ENCODE measurements around the gene TSPOAP1. TPM values are rescaled to one million over a fixed set of nuclear protein-coding genes. Genes with fewer than 3 reads are reported as not detected.

TSPOAP1 gene
- total and polyA plus RNA-seq, 4 experiments from 2014 or later: 0.80 to 19.1 (median 15.8) TPM; not detected in 1

- Histone ChIP-seq H3K36me3 (ENCODE audit: insufficient read depth, low read length) (no peaks in the 10 kb centered on the region), H3K27me3 (ENCODE audit: insufficient read depth, low read length) (no peaks in the 10 kb centered on the region), H3K4me3 (ENCODE audit: low read length in 2 of 2) (no peak overlapping the region), H3K27ac (ENCODE audit: low read depth, low read length) (no peak overlapping the region), H3K4me1 (ENCODE audit: insufficient read depth, low read length) (no peaks in the 10 kb centered on the region), H3K9me3 (ENCODE audit: control insufficient read depth in 1 of 2, low read length in 2 of 2) (no peaks in the 10 kb centered on the region)
- Mint-ChIP-seq H3K9me3 (no peaks in the 10 kb centered on the region), H3K27me3 (peaks cover 5 to 15% of the 10 kb centered on the region in 2 donors), H3K27ac (no peak overlapping the region), H3K36me3 (no peaks in the 10 kb centered on the region), H3K4me3 (no peak overlapping the region), H3K4me1 (peaks cover 0 to 4% (median 3%) of the 10 kb centered on the region in 4 donors)
- no peak for DNase-seq
- POLR2A ChIA-PET (ENCODE audit: partially characterized antibody): no interaction called here
- intact Hi-C loops (cut with micrococcal nuclease): loop anchor here (1.0 kb wide), 1 partner anchor 139 kb away; the partner anchor contains the start of gene RNF43
- CTCF ChIA-PET (ENCODE audit: partially characterized antibody): interaction anchor here (1.0 kb wide), 1 partner anchor 10 kb away, joined by 3 read pairs; no protein-coding TSS in a partner anchor
Measured at GRCh38 chr17:58277802-58278595, 50.6 kb downstream of the TSPOAP1 start.

GRCh38 chr17:58277107-58277801 lies 51.3 kb downstream of the TSPOAP1 start:
- peak overlapping the region in 1 of 7 donors; percentile 48 for H3K27ac Mint-ChIP-seq
- Histone ChIP-seq H3K4me1 (ENCODE audit: insufficient read depth, low read length) (no peaks in the 10 kb centered on the region), H3K4me3 (ENCODE audit: low read length in 2 of 2) (no peak overlapping the region), H3K36me3 (ENCODE audit: insufficient read depth, low read length) (no peaks in the 10 kb centered on the region), H3K27me3 (ENCODE audit: insufficient read depth, low read length) (no peaks in the 10 kb centered on the region), H3K9me3 (ENCODE audit: control insufficient read depth in 1 of 2, low read length in 2 of 2) (no peaks in the 10 kb centered on the region), H3K27ac (ENCODE audit: low read depth, low read length) (no peak overlapping the region)
- no peaks in the 10 kb centered on the region for H3K9me3 Mint-ChIP-seq
- H3K4me3 Mint-ChIP-seq: no peak overlapping the region
- ChIA-PET CTCF (ENCODE audit: partially characterized antibody) (interaction anchor here (1.0 kb wide), 1 partner anchor 9 kb away, joined by 3 read pairs; no protein-coding TSS in a partner anchor), POLR2A (ENCODE audit: partially characterized antibody) (no interaction called here)
- H3K27me3 Mint-ChIP-seq: peaks cover 5 to 15% of the 10 kb centered on the region in 2 donors
- no peaks in the 10 kb centered on the region for H3K36me3 Mint-ChIP-seq
- peak in 4 of 5 donors; percentile 10 to 15 (median 12) for DNase-seq
- H3K4me1 Mint-ChIP-seq: peaks cover 0 to 4% (median 3%) of the 10 kb centered on the region in 4 donors
- intact Hi-C loops (cut with micrococcal nuclease): loop anchor here (1.0 kb wide), 1 partner anchor 140 kb away; the partner anchor contains the start of gene RNF43

- no peaks in the 10 kb centered on the region for H3K9me3 ChIP-seq (ENCODE audit: control insufficient read depth in 1 of 2, low read length in 2 of 2)
- peaks cover 0 to 4% (median 3%) of the 10 kb centered on the region in 4 donors for H3K4me1 Mint-ChIP-seq
- no peak overlapping the region for H3K4me3 Mint-ChIP-seq
- no peaks in the 10 kb centered on the region for H3K36me3 Mint-ChIP-seq
- H3K27me3 Mint-ChIP-seq: peaks cover 5 to 11% of the 10 kb centered on the region in 2 donors
- no peak overlapping the region for H3K27ac Mint-ChIP-seq
- intact Hi-C loops (cut with micrococcal nuclease): no loop called here
- no peak overlapping the region for H3K27ac ChIP-seq (ENCODE audit: low read depth, low read length)
- H3K9me3 Mint-ChIP-seq: no peaks in the 10 kb centered on the region
- H3K27me3 ChIP-seq (ENCODE audit: insufficient read depth, low read length): no peaks in the 10 kb centered on the region
- DNase-seq: no peak
- ChIA-PET CTCF (ENCODE audit: partially characterized antibody) (interaction anchor here (1.2 to 1.4 kb wide), 2 partner anchors 29 to 141 kb away, joined by 3 read pairs; partner anchors contain the start of gene RNF43), POLR2A (ENCODE audit: partially characterized antibody) (no interaction called here)
- H3K4me3 ChIP-seq (ENCODE audit: low read length in 2 of 2): no peak overlapping the region
- no peaks in the 10 kb centered on the region for H3K4me1 ChIP-seq (ENCODE audit: insufficient read depth, low read length)
- no peaks in the 10 kb centered on the region for H3K36me3 ChIP-seq (ENCODE audit: insufficient read depth, low read length)
Measured at GRCh38 chr17:58276423-58276822, 52.2 kb downstream of the TSPOAP1 start.

GRCh38 chr17:58275417-58275816 lies 53.2 kb downstream of the TSPOAP1 start:
- Mint-ChIP-seq H3K4me1 (peaks cover 0 to 4% (median 3%) of the 10 kb centered on the region in 4 donors), H3K36me3 (no peaks in the 10 kb centered on the region), H3K4me3 (no peak overlapping the region), H3K9me3 (no peaks in the 10 kb centered on the region), H3K27ac (no peak overlapping the region), H3K27me3 (peaks cover 5 to 11% of the 10 kb centered on the region in 2 donors)
- no peaks in the 10 kb centered on the region for H3K4me1 ChIP-seq (ENCODE audit: insufficient read depth, low read length)
- intact Hi-C loops (cut with micrococcal nuclease): no loop called here
- no peak overlapping the region for H3K27ac ChIP-seq (ENCODE audit: low read depth, low read length)
- H3K36me3 ChIP-seq (ENCODE audit: insufficient read depth, low read length): no peaks in the 10 kb centered on the region
- ChIA-PET CTCF (ENCODE audit: partially characterized antibody) (interaction anchor here (0.9 to 1.4 kb wide), 3 partner anchors 26 to 142 kb away, joined by 3 read pairs; partner anchors contain the start of gene RNF43), POLR2A (ENCODE audit: partially characterized antibody) (no interaction called here)
- H3K27me3 ChIP-seq (ENCODE audit: insufficient read depth, low read length): no peaks in the 10 kb centered on the region
- no peak overlapping the region for H3K4me3 ChIP-seq (ENCODE audit: low read length in 2 of 2)
- no peaks in the 10 kb centered on the region for H3K9me3 ChIP-seq (ENCODE audit: control insufficient read depth in 1 of 2, low read length in 2 of 2)
- no peak for DNase-seq

GRCh38 chr17:58273453-58274104 lies 55.0 kb downstream of the TSPOAP1 start:
- Histone ChIP-seq H3K27me3 (ENCODE audit: insufficient read depth, low read length) (no peaks in the 10 kb centered on the region), H3K27ac (ENCODE audit: low read depth, low read length) (no peak overlapping the region), H3K4me1 (ENCODE audit: insufficient read depth, low read length) (no peaks in the 10 kb centered on the region), H3K4me3 (ENCODE audit: low read length in 2 of 2) (no peak overlapping the region), H3K9me3 (ENCODE audit: control insufficient read depth in 1 of 2, low read length in 2 of 2) (no peaks in the 10 kb centered on the region), H3K36me3 (ENCODE audit: insufficient read depth, low read length) (no peaks in the 10 kb centered on the region)
- no peaks in the 10 kb centered on the region for H3K9me3 Mint-ChIP-seq
- CTCF ChIA-PET (ENCODE audit: partially characterized antibody): no interaction called here
- H3K27ac Mint-ChIP-seq: no peak overlapping the region
- intact Hi-C loops (cut with micrococcal nuclease): no loop called here
- POLR2A ChIA-PET (ENCODE audit: partially characterized antibody): no interaction called here
- DNase-seq: no peak
- H3K4me3 Mint-ChIP-seq: no peak overlapping the region
- H3K27me3 Mint-ChIP-seq: peaks cover 2 to 3% of the 10 kb centered on the region in 2 donors
- H3K36me3 Mint-ChIP-seq: no peaks in the 10 kb centered on the region
- peaks cover 0 to 1% (median 0%) of the 10 kb centered on the region in 4 donors for H3K4me1 Mint-ChIP-seq

GRCh38 chr17:58272367-58273280 lies 56.0 kb downstream of the TSPOAP1 start:
- Histone ChIP-seq H3K27ac (ENCODE audit: low read depth, low read length) (no peak overlapping the region), H3K4me3 (ENCODE audit: low read length in 2 of 2) (no peak overlapping the region), H3K36me3 (ENCODE audit: insufficient read depth, low read length) (no peaks in the 10 kb centered on the region), H3K9me3 (ENCODE audit: control insufficient read depth in 1 of 2, low read length in 2 of 2) (no peaks in the 10 kb centered on the region), H3K4me1 (ENCODE audit: insufficient read depth, low read length) (no peaks in the 10 kb centered on the region), H3K27me3 (ENCODE audit: insufficient read depth, low read length) (no peaks in the 10 kb centered on the region)
- POLR2A ChIA-PET (ENCODE audit: partially characterized antibody): no interaction called here
- CTCF ChIA-PET (ENCODE audit: partially characterized antibody): no interaction called here
- H3K4me3 Mint-ChIP-seq: no peak overlapping the region
- H3K9me3 Mint-ChIP-seq: no peaks in the 10 kb centered on the region
- H3K27ac Mint-ChIP-seq: no peak overlapping the region
- no peaks in the 10 kb centered on the region for H3K36me3 Mint-ChIP-seq
- intact Hi-C loops (cut with micrococcal nuclease): no loop called here
- peaks cover 0 to 1% (median 0%) of the 10 kb centered on the region in 4 donors for H3K4me1 Mint-ChIP-seq
- peaks cover 3 to 6% of the 10 kb centered on the region in 2 donors for H3K27me3 Mint-ChIP-seq
- DNase-seq: no peak
